Measurements from ENCODE around the gene FBXL17. TPM values are rescaled to one million over a fixed set of nuclear protein-coding genes. Genes with fewer than 3 reads are reported as not detected.

The FBXL17 gene
- total and polyA plus RNA-seq, 2 donors (not counting 1 experiment from before 2014, with no cell fraction given), result 7.3 to 40.3 TPM

DNA sequence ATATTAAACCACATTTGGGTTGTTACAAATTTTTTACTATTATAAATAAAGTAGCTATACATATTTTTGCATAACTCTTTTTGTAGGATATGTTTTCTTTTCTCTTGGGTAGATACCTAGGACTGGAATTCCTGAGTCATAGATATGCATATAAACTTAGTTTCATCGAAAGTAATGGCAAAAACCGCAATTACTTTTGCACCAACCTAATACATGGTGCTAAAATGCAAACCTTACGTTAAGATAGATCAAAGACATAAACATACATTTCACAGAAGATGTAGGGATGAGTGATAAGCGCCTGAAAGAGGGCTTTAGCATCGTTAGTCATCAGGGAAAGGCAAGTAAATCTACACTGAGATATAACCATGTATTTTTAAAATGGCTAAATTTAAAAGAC lies 532.8 kb downstream of the FBXL17 start:
- H3K4me1 Mint-ChIP-seq, result no peaks in the 10 kb centered on the region
- no peaks in the 10 kb centered on the region for H3K27me3 Mint-ChIP-seq
- Histone ChIP-seq H3K4me2 (replicated peaks; ENCODE audit: low read depth, low read length, poor library complexity, severe bottlenecking) (no peak overlapping the region), H3K27ac (ENCODE audit: low read length in 2 of 2) (no peak overlapping the region), H2AFZ (ENCODE audit: insufficient read depth, low read depth, low read length, poor library complexity, severe bottlenecking) (no peak overlapping the region), H3K9ac (ENCODE audit: low read length) (no peak overlapping the region), H3K27me3 (replicated peaks in 1 of 4; ENCODE audit: control extremely low read depth in 1 of 4, control insufficient read depth in 3 of 4, insufficient read depth in 4 of 4, low read length in 3 of 4) (no peaks in the 10 kb centered on the region), H3K79me2 (ENCODE audit: control insufficient read depth, insufficient read depth, low read length) (no peaks in the 10 kb centered on the region), H4K20me1 (ENCODE audit: control insufficient read depth, insufficient read depth, low read length, poor library complexity, severe bottlenecking) (no peaks in the 10 kb centered on the region), H3K4me3 (ENCODE audit: control extremely low read depth in 1 of 5, extremely low read depth in 1 of 5, insufficient read depth in 1 of 5, low read depth in 2 of 5, low read length in 4 of 5) (no peak overlapping the region), H3K36me3 (replicated peaks in 1 of 2; ENCODE audit: control extremely low read depth in 1 of 2, control insufficient read depth in 1 of 2, extremely low read depth in 1 of 2, insufficient read depth in 2 of 2, low read length in 1 of 2) (no peaks in the 10 kb centered on the region), H3K4me1 (ENCODE audit: control insufficient read depth in 2 of 2, insufficient read depth in 2 of 2, low read length in 2 of 2) (no peaks in the 10 kb centered on the region), H3K9me3 (ENCODE audit: control extremely low read depth in 1 of 3, control insufficient read depth in 2 of 3, insufficient read depth in 1 of 3, low read length in 2 of 3) (no peaks in the 10 kb centered on the region)
- ChIA-PET CTCF (no interaction called here), POLR2A (no interaction called here)
- H3K9me3 Mint-ChIP-seq (ENCODE audit: insufficient read depth), result peaks cover 4% of the 10 kb centered on the region
- no peak for TF ChIP-seq EZH2 (IDR thresholded peaks at IDR 0.05; ENCODE audit: borderline replicate concordance, insufficient read depth, low read depth, low read length, poor library complexity, severe bottlenecking)
- TF ChIP-seq CTCF (IDR thresholded peaks at IDR 0.05), result no peak
- H3K27ac Mint-ChIP-seq, result no peak overlapping the region
- ATAC-seq (ENCODE audit: low read depth) (no peak), DNase-seq (no peak)
- no peak overlapping the region for H3K4me3 Mint-ChIP-seq
- intact Hi-C loops (cut with micrococcal nuclease), result no loop called here
- WGBS (ENCODE audit: insufficient coverage), result no CpG with 5 or more reads among the region's 5 CpGs

GRCh38 chr5:107840592-107840991 lies 541.3 kb downstream of the FBXL17 start:
- ChIA-PET CTCF (no interaction called here), POLR2A (no interaction called here)
- Mint-ChIP-seq H3K9me3 (ENCODE audit: insufficient read depth) (peaks cover 2% of the 10 kb centered on the region), H3K27ac (no peak overlapping the region), H3K27me3 (peaks cover 16% of the 10 kb centered on the region), H3K4me3 (no peak overlapping the region), H3K4me1 (no peaks in the 10 kb centered on the region)
- H2AFZ ChIP-seq (ENCODE audit: insufficient read depth, low read depth, low read length, poor library complexity, severe bottlenecking), result no peak overlapping the region
- H4K20me1 ChIP-seq (ENCODE audit: control insufficient read depth, insufficient read depth, low read length, poor library complexity, severe bottlenecking), result no peaks in the 10 kb centered on the region
- H3K27ac ChIP-seq (ENCODE audit: low read length in 2 of 2), result no peak overlapping the region
- no peak overlapping the region for H3K4me3 ChIP-seq (ENCODE audit: control extremely low read depth in 1 of 5, extremely low read depth in 1 of 5, insufficient read depth in 1 of 5, low read depth in 2 of 5, low read length in 4 of 5)
- H3K4me1 ChIP-seq (ENCODE audit: control insufficient read depth in 2 of 2, insufficient read depth in 2 of 2, low read length in 2 of 2), result no peaks in the 10 kb centered on the region
- ATAC-seq (ENCODE audit: low read depth) (no peak), DNase-seq (no peak)
- no peak overlapping the region for H3K4me2 ChIP-seq (replicated peaks; ENCODE audit: low read depth, low read length, poor library complexity, severe bottlenecking)
- H3K9ac ChIP-seq (ENCODE audit: low read length), result no peak overlapping the region
- no peaks in the 10 kb centered on the region for H3K79me2 ChIP-seq (ENCODE audit: control insufficient read depth, insufficient read depth, low read length)
- peaks cover 0 to 3% (median 0%) of the 10 kb centered on the region in 4 experiments for H3K27me3 ChIP-seq (replicated peaks in 1 of 4; ENCODE audit: control extremely low read depth in 1 of 4, control insufficient read depth in 3 of 4, insufficient read depth in 4 of 4, low read length in 3 of 4)
- TF ChIP-seq EZH2 (IDR thresholded peaks at IDR 0.05; ENCODE audit: borderline replicate concordance, insufficient read depth, low read depth, low read length, poor library complexity, severe bottlenecking) (no peak), CTCF (IDR thresholded peaks at IDR 0.05) (no peak)
- intact Hi-C loops (cut with micrococcal nuclease), result no loop called here
- H3K9me3 ChIP-seq (ENCODE audit: control extremely low read depth in 1 of 3, control insufficient read depth in 2 of 3, insufficient read depth in 1 of 3, low read length in 2 of 3), result no peaks in the 10 kb centered on the region
- WGBS (ENCODE audit: insufficient coverage), result 34% methylated on average over 2 of the region's 4 CpGs
- no peaks in the 10 kb centered on the region for H3K36me3 ChIP-seq (replicated peaks in 1 of 2; ENCODE audit: control extremely low read depth in 1 of 2, control insufficient read depth in 1 of 2, extremely low read depth in 1 of 2, insufficient read depth in 2 of 2, low read length in 1 of 2)
